HG03196 (cell line): ENCODE data around the gene MBD3L2B.
"Not testable (repeated sequence)": the region's sequence is repeated elsewhere in the genome, so short reads cannot be mapped to it uniquely, and the experiment has no call there.

ENCODE experiments used
- ATAC-seq: cut with Tn5 transposase; IDR thresholded peaks from one replicate; pipeline ENCODE4 v1.9.1; 2021; ENCODE audit not compliant: unreplicated experiment

The MBD3L2B gene

DNA sequence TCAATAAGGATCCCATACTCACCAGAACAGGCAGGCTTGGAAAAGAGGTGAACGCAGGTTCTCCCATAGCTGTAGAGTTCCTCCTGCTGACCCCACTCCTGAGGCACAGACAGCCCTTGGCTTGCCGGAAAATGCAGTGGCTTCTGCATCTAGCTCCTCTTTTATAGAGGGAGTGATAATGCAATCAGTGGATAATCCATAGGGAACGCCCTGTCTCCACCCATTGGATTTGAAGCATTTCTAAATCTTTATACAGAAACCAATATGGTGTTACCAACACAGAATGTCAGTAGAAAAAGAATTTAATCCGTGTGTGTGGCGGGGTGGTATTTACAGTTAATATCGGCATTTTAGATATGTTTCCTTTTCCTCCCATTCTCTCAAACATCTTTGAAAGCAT, at the start of gene MBD3L2B:
MBD3L2B (minus strand) TSS at position 101 of the 400 bp plus-strand sequence; CDS start at position 67, 34 bp downstream.
- not testable (repeated sequence) for ATAC-seq

DNA sequence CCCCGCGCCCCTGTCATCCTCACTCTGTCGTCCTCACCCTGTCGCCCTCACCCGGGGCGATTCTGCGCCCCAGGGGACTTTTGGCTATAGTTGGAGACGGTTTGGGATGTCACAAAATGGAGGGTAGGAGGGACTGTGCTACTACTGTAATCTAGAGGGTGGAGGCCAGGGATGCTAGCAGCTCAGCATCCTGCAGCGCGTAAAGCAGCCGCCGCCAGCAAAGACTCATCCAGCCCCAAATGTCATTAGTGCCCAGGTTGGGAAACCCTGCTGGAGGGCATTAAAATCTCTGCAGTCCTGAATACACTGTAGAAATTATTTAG, 48.6 kb upstream of the MBD3L2B start:
- ATAC-seq = peak; percentile 21

DNA sequence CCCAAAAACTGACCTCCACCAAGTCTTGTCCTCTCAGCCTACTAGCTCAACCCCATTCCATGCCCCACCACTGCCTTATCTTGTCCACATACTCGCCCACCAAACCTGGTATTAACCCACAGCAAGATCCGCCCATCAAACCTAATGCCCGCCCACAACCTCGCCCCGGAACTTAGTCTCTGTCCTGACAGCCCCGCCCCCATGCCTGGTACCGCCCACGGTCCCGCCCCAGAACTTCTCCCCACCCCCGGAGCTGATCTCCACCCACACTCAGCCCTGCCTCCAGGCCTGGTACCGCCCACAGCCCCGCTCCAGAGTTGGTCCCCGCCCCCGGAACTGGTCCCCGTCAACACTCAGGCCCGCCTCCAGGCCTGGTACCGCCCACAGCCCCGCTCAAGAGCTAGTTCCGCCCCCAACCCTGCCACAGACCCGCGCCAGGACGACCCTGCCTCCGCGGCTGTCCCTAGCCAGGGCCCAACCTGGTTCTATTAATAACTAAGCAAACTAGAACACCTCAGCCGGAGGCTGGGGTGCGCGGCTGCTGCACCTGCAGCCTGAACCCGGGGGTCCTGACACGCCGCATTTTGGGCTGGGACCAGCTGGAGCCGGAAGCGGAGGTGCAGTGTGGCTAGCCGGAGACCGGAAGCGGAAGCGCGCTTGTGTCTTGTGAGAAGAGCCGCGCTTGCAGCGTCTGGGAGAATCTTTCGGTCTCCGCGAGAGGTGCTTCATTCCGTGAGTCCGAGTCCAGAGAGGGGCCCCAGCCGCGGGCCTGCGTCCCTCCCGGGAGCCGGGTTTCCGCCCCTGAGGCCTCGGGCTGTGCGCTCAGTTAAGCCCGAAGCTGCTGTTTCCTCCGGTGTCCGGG, 48.0 kb upstream of the MBD3L2B start, which contains the start of gene ZNF557:
ZNF557 (plus strand) TSS at position 662 of the 862 bp plus-strand sequence. CDS start 5,372 bp downstream, outside the sequence.
- peak; percentile 91 for ATAC-seq

- ATAC-seq = no peak
Observed at GRCh38 chr19:7068599-7068998, 47.4 kb upstream of the MBD3L2B start.

DNA sequence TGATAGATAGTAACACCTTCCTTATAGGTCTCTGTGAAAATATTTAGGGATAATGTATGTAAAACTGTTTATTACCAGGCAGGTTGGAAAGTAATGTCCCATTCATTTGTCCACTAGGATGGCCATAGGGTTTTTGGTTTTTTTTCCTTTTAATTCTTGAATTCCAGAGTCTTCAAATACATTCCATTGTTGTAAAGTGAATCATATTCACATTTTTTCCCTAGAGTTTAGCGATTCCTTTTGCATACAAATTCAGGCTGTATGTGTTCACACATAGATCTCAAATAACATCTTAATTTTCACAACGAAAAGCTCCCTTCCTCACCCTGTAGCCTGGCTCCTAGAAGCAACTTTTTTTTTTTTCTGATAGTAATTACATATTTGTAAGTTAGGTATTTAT, 46.5 kb upstream of the MBD3L2B start:
- no peak for ATAC-seq

DNA sequence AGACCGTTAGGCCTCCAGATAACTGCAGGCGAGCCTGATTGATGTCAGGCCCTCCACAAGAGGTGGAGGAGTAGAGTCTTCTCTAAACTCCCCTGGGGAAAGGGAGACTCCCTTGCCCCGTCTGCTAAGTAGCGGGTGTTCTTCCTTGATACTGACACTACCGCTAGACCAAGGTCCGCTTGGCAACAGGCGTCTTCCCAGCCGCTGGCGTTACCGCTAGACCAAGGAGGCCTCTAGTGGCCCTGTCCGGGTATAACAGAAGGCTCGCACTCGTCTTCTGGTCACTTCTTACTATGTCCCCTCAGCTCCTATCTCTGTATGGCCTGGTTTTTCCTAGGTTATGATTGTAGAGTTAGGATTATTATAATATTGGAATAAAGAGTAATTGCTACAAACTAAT, 45.9 kb upstream of the MBD3L2B start:
- not testable (repeated sequence) for ATAC-seq

DNA sequence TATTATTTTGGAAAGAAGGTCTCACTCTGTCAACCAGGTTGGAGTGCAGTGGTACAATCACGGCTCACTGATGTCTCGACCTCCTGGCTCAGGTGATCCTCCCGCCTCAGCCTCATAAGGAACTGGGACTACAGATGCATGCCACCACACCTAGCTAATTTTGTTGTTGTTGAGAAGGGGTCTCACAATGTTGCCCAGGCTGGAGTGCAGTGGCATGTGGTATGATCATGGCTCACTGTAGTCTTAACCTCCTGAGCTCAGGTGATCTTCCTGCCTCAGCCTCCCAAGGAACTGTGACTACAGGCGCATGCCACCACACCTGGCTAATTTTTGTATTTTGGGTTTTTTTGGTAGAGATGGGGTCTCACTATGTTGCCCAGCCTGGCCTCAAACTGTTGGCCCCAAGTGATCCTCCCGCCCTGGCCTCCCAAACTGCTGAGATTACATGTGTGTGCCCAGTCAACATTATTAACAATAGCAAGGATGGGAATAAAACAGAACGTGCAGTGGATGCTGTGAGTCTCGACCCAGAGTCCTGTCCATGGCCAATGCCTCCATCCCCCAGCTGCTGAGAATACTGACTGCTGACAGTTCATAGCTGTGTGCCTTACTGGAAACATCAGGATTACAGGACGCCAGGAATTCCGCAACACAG, 42.7 kb upstream of the MBD3L2B start:
- no peak for ATAC-seq

DNA sequence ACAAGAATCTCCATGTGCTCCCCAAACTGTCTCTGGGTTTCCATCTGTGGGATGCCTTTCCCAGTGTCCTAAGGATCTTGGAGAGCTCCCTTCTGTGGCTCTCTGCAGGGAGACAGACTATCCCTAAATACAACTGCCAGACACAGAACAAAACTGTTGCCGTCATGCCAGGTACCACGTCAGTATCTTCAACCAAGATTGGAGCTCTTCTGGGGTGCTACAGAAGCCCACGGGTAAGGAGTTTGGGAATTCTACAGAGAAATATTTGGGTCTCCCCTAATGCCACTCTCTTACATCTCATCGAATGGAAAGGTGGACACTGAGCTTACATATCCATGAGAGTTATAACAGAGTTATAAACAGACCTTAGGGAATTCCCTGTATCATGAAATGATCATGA, 42.1 kb upstream of the MBD3L2B start:
- ATAC-seq = no peak

- ATAC-seq = not testable (repeated sequence)
Observed at GRCh38 chr19:7059977-7060376, 38.7 kb upstream of the MBD3L2B start.

- ATAC-seq = not testable (repeated sequence)
Observed at GRCh38 chr19:7058576-7058975, 37.3 kb upstream of the MBD3L2B start, which contains the start of gene MBD3L3. Gene MBD3L3 (minus strand): TSS chr19:7058676. CDS start chr19:7058605, 71 bp downstream.

DNA sequence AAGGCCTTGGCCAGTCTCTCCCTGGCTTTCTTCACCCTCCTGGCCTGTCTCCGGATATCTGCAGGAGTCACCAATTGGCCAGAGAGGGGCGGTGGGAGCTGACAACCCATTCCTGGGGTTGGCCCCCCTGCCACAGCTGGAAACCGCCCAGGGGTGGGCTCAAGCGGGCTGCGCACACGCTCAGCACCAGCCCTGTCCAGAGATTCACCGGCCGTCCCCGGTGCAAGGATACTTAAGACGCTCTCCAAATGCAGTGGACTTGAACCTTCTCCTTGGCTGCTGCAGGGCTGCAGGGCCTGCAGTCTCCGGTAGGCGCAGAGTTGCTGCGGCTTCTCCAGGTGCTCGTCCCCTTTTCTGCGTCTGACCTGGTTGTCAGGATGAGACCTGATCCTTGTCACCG, 35.1 kb upstream of the MBD3L2B start:
- not testable (repeated sequence) for ATAC-seq

DNA sequence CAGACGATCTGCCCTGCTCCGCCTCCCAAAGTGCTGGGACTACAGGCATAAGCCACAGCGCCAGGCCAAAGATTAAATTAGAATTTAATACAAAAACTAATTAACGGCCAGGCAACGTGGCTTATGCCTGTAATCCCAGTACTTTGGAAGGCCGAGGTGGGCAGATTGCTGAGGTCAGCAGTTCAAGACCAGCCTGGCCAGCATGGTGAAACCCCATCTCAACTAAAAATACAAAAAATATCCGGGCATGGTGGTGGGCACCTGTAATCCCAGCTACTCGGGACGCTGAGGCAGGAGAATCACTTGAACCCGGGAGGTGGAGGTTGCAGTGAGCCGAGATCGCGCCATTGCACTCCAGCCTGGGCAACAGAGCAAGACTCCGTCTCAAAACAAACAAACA, 34.4 kb upstream of the MBD3L2B start:
- ATAC-seq = not testable (repeated sequence)

DNA sequence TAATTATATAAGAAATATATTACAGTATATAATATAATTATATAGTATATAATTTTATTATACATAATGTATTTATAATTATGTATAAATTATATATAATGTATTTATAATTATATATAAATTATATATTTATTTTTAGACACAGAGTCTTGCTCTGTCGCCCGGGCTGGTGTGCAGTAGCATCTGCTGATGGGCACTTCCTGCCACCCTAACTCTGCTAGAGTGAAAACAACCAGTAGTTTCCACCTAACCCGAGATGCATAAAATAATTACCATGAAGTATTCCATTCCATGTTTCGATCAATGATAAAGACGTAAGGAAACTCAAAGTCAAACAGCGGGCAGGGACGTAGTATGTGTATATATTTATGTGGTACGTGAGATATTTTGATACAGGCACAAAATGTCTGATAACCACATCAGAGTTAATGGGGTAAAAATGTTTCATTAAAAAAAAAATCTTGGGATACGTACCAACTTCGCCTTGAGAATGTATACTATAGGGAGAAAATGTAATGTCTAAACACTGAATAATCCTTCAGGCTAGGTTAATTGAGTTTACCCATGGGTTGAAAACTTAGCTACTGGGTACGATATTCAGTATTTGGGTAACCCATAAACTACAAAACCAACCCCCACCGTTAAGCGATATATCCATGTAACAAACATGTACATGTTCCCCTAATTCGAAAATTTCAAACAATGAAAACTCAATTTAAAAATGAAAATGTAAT, 33.6 kb upstream of the MBD3L2B start:
- not testable (repeated sequence) for ATAC-seq

DNA sequence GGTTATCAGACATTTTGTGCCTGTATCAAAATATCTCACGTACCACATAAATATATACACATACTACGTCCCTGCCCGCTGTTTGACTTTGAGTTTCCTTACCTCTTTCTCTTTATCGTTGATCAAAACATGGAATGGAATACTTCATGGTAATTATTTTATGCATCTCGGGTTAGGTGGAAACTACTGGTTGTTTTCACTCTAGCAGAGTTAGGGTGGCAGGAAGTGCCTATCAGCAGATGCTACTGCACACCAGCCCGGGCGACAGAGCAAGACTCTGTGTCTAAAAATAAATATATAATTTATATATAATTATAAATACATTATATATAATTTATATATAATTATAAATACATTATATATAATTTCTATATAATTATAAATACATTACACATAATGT, 31.7 kb upstream of the MBD3L2B start:
- ATAC-seq = not testable (repeated sequence)

DNA sequence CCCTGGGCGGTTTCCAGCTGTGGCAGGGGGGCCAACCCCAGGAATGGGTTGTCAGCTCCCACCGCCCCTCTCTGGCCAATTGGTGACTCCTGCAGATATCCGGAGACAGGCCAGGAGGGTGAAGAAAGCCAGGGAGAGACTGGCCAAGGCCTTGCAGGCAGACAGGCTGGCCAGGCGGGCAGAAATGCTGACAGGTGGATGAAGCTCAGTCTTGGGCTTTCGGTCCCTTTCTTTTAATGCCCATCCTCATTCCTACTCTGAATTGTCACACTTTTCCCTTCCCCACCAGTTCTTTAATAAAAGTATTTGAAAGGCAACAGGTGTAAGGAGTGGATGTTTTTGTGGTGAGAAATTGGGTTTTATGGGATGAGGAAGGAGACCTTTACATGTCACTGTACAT, 30.2 kb upstream of the MBD3L2B start:
- not testable (repeated sequence) for ATAC-seq

DNA sequence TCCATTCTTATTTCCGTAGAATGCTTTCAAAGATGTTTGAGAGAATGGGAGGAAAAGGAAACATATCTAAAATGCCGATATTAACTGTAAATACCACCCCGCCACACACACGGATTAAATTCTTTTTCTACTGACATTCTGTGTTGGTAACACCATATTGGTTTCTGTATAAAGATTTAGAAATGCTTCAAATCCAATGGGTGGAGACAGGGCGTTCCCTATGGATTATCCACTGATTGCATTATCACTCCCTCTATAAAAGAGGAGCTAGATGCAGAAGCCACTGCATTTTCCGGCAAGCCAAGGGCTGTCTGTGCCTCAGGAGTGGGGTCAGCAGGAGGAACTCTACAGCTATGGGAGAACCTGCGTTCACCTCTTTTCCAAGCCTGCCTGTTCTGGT, 27.8 kb upstream of the MBD3L2B start, which contains the start of gene MBD3L2:
MBD3L2 (plus strand) TSS at position 301 of the 400 bp plus-strand sequence; CDS start at position 354, 53 bp downstream.
- not testable (repeated sequence) for ATAC-seq

GRCh38 chr19:7041563-7041962, 20.3 kb upstream of the MBD3L2B start:
- ATAC-seq = not testable (repeated sequence)

DNA sequence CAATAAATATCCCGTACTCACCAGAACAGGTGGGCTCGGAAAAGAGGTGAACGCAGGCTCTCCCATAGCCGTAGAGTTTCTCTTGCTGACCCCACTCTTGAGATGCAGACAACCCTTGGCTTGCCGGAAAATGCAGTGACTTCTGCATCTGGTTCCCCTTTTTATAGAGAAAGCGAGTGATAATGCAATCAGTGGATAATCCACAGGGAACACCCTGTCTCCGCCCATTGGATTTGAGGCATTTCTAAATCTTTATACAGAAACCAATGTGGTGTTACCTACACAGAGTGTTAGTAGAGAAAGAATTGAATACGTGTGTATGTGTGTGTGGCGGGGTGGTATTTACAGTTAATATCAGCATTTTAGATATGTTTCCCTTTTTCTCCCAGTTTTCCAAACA, 18.8 kb upstream of the MBD3L2B start, which contains the start of gene MBD3L4:
MBD3L4 (minus strand) TSS at position 101 of the 400 bp plus-strand sequence; CDS start at position 66, 35 bp downstream.
- ATAC-seq = not testable (repeated sequence)

GRCh38 chr19:7030278-7030677, 9.0 kb upstream of the MBD3L2B start, which contains the start of gene MBD3L5:
Gene MBD3L5 (plus strand): TSS chr19:7030578. CDS start chr19:7030612, 34 bp downstream.
- ATAC-seq = not testable (repeated sequence)

- not testable (repeated sequence) for ATAC-seq
Observed at GRCh38 chr19:7028790-7029189, 7.6 kb upstream of the MBD3L2B start.

- no peak for ATAC-seq
Observed at GRCh38 chr19:7018828-7019227, 2.4 kb downstream of the MBD3L2B start.
